ENCODE measurements around the gene RSPH10B2.
"Not testable (repeated sequence)": the region's sequence is repeated elsewhere in the genome, so short reads cannot be mapped to it uniquely, and the experiment has no call there.

Gene RSPH10B2

GRCh38 chr7:6792113-6792872, 38.4 kb downstream of the RSPH10B2 start:
- DNase-seq (ENCODE audit: low read depth), result peak; percentile 76

GRCh38 chr7:6794276-6794675, 40.4 kb downstream of the RSPH10B2 start:
- DNase-seq (ENCODE audit: low read depth), result not testable (repeated sequence)

GRCh38 chr7:6797218-6797617, 43.3 kb downstream of the RSPH10B2 start:
- not testable (repeated sequence) for DNase-seq (ENCODE audit: low read depth)

- DNase-seq (ENCODE audit: low read depth), result not testable (repeated sequence)
Measured at GRCh38 chr7:6798047-6798446, 44.1 kb downstream of the RSPH10B2 start.

- DNase-seq (ENCODE audit: low read depth), result not testable (repeated sequence)
Measured at GRCh38 chr7:6799887-6800286, 46.0 kb downstream of the RSPH10B2 start.

GRCh38 chr7:6800331-6800730, 46.4 kb downstream of the RSPH10B2 start:
- DNase-seq (ENCODE audit: low read depth), result not testable (repeated sequence)

GRCh38 chr7:6807393-6807918, 53.6 kb downstream of the RSPH10B2 start:
- DNase-seq (ENCODE audit: low read depth), result not testable (repeated sequence)

- not testable (repeated sequence) for DNase-seq (ENCODE audit: low read depth)
Measured at GRCh38 chr7:6807959-6808358, 54.1 kb downstream of the RSPH10B2 start.

GRCh38 chr7:6813011-6813410, 59.1 kb downstream of the RSPH10B2 start:
- DNase-seq (ENCODE audit: low read depth), result not testable (repeated sequence)

- DNase-seq (ENCODE audit: low read depth), result not testable (repeated sequence)
Measured at GRCh38 chr7:6815470-6815869, 61.6 kb downstream of the RSPH10B2 start.

GRCh38 chr7:6821622-6822021, 67.7 kb downstream of the RSPH10B2 start:
- DNase-seq (ENCODE audit: low read depth), result not testable (repeated sequence)

GRCh38 chr7:6825236-6826125, 71.6 kb downstream of the RSPH10B2 start:
- not testable (repeated sequence) for DNase-seq (ENCODE audit: low read depth)

- DNase-seq (ENCODE audit: low read depth), result peak; percentile 64
Measured at GRCh38 chr7:6826151-6826550, 72.2 kb downstream of the RSPH10B2 start, which contains the start of gene CCZ1B. Gene CCZ1B (minus strand): TSS chr7:6826275. CDS start chr7:6826197, 78 bp downstream.

GRCh38 chr7:6827180-6827579, 73.3 kb downstream of the RSPH10B2 start:
- DNase-seq (ENCODE audit: low read depth), result not testable (repeated sequence)

GRCh38 chr7:6829616-6830015, 75.7 kb downstream of the RSPH10B2 start:
- DNase-seq (ENCODE audit: low read depth), result not testable (repeated sequence)

GRCh38 chr7:6830026-6830425, 76.1 kb downstream of the RSPH10B2 start:
- DNase-seq (ENCODE audit: low read depth), result not testable (repeated sequence)

GRCh38 chr7:6831018-6831725, 77.3 kb downstream of the RSPH10B2 start:
- no peak for DNase-seq (ENCODE audit: low read depth)

- no peak for DNase-seq (ENCODE audit: low read depth)
Measured at GRCh38 chr7:6833636-6834035, 79.7 kb downstream of the RSPH10B2 start.

- not testable (repeated sequence) for DNase-seq (ENCODE audit: low read depth)
Measured at GRCh38 chr7:6835521-6835920, 81.6 kb downstream of the RSPH10B2 start.

GRCh38 chr7:6837081-6837480, 83.2 kb downstream of the RSPH10B2 start:
- not testable (repeated sequence) for DNase-seq (ENCODE audit: low read depth)

GRCh38 chr7:6842278-6842921, 88.5 kb downstream of the RSPH10B2 start:
- DNase-seq (ENCODE audit: low read depth), result not testable (repeated sequence)
